Measurements from ENCODE around the gene HSPD1.

Gene HSPD1

DNA sequence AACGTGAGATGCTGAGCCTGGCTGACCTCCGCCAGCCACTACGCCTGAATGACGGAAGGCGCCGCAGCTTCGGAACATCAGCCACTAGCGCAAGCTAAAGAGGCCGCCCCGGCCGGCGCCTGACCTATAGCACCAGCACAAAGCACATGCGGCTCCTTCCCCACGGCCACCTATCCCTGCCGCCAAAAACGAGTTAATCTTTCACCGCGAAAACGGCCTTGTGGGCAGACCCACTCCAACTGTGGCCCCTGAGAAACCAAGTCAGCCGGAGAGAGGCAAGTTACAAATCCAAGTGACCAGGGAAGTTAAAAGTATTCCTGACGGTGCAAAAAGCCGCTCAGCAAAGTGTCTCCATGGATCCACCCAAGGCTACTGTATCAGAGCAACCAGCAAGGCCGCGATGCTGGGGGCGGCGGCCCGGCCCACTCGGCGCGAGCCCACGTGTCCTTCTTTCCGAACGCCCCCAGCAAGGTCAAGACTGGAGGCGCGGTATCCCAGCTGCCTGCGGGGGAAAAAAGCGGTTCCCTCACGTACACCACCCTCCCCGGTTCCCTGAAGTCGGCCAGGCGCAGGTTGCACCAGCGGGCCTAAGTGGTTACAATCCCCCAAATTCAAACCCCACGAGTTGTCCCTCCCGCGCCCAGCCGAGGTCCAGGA is 575 bp downstream of the HSPD1 start:
- Histone ChIP-seq H3K4me3 (ENCODE audit: low read depth in 1 of 2, low read length in 2 of 2) (peak overlapping the region; percentile 53 to 73), H3K79me2 (ENCODE audit: insufficient read depth, low read length) (peaks cover 96% of the 10 kb centered on the region), H4K20me1 (ENCODE audit: insufficient read depth, low read length) (peaks cover 44% of the 10 kb centered on the region), H3K9ac (ENCODE audit: low read depth, low read length) (peak overlapping the region; percentile 74), H3K36me3 (ENCODE audit: insufficient read depth, low read length) (peaks cover 79% of the 10 kb centered on the region), H3K27ac (ENCODE audit: low read length) (peak overlapping the region; percentile 75), H3K9me3 (ENCODE audit: insufficient read depth, low read length, severe bottlenecking) (no peaks in the 10 kb centered on the region), H2AFZ (ENCODE audit: low read depth, low read length) (peak overlapping the region; percentile 68), H3K4me1 (ENCODE audit: insufficient read depth, low read length) (peaks cover 61% of the 10 kb centered on the region), H3K27me3 (ENCODE audit: insufficient read depth, low read length, poor library complexity) (no peaks in the 10 kb centered on the region), H3K4me2 (ENCODE audit: insufficient read depth, low read length) (peak overlapping the region; percentile 80)
- peak; percentile 14 for ATAC-seq (ENCODE audit: insufficient read depth, low read depth)
- peak; percentile 47 for DNase-seq
- TF ChIP-seq, protein P1, sequence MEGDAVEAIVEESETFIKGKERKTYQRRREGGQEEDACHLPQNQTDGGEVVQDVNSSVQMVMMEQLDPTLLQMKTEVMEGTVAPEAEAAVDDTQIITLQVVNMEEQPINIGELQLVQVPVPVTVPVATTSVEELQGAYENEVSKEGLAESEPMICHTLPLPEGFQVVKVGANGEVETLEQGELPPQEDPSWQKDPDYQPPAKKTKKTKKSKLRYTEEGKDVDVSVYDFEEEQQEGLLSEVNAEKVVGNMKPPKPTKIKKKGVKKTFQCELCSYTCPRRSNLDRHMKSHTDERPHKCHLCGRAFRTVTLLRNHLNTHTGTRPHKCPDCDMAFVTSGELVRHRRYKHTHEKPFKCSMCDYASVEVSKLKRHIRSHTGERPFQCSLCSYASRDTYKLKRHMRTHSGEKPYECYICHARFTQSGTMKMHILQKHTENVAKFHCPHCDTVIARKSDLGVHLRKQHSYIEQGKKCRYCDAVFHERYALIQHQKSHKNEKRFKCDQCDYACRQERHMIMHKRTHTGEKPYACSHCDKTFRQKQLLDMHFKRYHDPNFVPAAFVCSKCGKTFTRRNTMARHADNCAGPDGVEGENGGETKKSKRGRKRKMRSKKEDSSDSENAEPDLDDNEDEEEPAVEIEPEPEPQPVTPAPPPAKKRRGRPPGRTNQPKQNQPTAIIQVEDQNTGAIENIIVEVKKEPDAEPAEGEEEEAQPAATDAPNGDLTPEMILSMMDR (IDR thresholded peaks at IDR 0.05; ENCODE audit: borderline replicate concordance, extremely low read depth, low read length, poor library complexity, severe bottlenecking): no peak
- TF ChIP-seq EZH2 (IDR thresholded peaks at IDR 0.05; ENCODE audit: borderline replicate concordance, low read depth, low read length, severe bottlenecking): no peak

DNA sequence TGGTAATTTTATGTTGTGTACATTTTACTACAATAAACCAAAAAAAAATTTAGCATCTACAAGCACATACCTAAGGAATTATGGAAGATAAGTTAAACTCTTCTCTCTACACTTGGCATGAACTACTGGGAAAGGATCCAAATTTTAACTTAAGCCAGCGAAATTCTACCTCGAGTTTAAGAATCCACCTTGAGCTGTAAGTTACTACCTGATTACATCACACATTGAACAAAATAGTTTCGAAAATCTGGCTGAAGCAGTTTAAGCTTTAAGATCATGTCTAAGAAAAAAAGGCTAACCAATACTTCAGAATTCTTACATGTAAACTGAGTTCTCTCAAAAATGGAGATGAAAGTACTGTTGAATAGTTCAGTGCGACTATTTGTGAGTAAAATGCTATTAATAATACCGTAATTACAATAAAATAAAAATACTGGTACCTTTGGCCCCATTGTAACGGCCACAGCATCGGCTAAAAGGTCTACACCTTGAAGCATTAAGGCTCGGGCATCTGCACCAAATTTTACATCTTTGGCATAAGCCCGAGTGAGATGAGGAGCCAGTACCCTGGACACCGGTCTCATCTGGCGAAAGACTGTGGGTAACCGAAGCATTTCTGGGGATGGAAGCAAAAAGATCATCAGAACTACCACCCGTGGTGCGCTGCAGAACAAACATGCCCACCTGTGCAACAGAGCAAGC is 1.3 kb downstream of the HSPD1 start:
- H3K79me2 ChIP-seq (ENCODE audit: insufficient read depth, low read length): peaks cover 96% of the 10 kb centered on the region
- no peak for ATAC-seq (ENCODE audit: insufficient read depth, low read depth)
- TF ChIP-seq EZH2 (IDR thresholded peaks at IDR 0.05; ENCODE audit: borderline replicate concordance, low read depth, low read length, severe bottlenecking): no peak
- TF ChIP-seq, protein P1 (IDR thresholded peaks at IDR 0.05; ENCODE audit: borderline replicate concordance, extremely low read depth, low read length, poor library complexity, severe bottlenecking): no peak
- peaks cover 48% of the 10 kb centered on the region for H4K20me1 ChIP-seq (ENCODE audit: insufficient read depth, low read length)
- peak overlapping the region; percentile 75 for H3K27ac ChIP-seq (ENCODE audit: low read length)
- H3K4me3 ChIP-seq (ENCODE audit: low read depth in 1 of 2, low read length in 2 of 2): peak overlapping the region; percentile 53 to 73
- H3K36me3 ChIP-seq (ENCODE audit: insufficient read depth, low read length): peaks cover 79% of the 10 kb centered on the region
- H3K4me1 ChIP-seq (ENCODE audit: insufficient read depth, low read length): peaks cover 64% of the 10 kb centered on the region
- peak overlapping the region; percentile 74 for H3K9ac ChIP-seq (ENCODE audit: low read depth, low read length)
- no peaks in the 10 kb centered on the region for H3K27me3 ChIP-seq (ENCODE audit: insufficient read depth, low read length, poor library complexity)
- H3K9me3 ChIP-seq (ENCODE audit: insufficient read depth, low read length, severe bottlenecking): no peaks in the 10 kb centered on the region
- H3K4me2 ChIP-seq (ENCODE audit: insufficient read depth, low read length): peak overlapping the region; percentile 80
- no peak for DNase-seq
- no peak overlapping the region for H2AFZ ChIP-seq (ENCODE audit: low read depth, low read length)

DNA sequence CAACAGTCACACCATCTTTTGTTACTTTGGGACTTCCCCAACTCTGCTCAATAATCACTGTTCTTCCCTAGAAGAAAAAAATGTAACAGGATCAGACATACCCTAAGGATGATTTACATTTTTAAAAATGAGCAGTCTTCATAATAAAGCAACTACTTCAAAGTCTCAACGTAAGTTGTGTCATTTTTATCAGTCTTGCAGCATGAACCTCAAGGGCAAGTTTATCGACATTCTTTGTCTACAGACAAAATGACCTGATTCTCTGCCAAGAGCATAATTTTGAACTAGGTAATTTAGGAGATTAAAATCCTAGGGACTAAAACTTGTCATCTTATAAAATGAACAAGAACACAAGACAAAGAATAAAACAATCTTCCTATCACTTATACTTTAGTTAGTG is 2.3 kb downstream of the HSPD1 start:
- H3K9ac ChIP-seq (ENCODE audit: low read depth, low read length): peak overlapping the region; percentile 74
- DNase-seq (no peak), ATAC-seq (ENCODE audit: insufficient read depth, low read depth) (no peak)
- peak overlapping the region; percentile 80 for H3K4me2 ChIP-seq (ENCODE audit: insufficient read depth, low read length)
- H3K4me3 ChIP-seq (ENCODE audit: low read depth in 1 of 2, low read length in 2 of 2): peak overlapping the region; percentile 53 to 73; a peak in 3 of 4 replicates
- peaks cover 94% of the 10 kb centered on the region for H3K79me2 ChIP-seq (ENCODE audit: insufficient read depth, low read length)
- no peaks in the 10 kb centered on the region for H3K27me3 ChIP-seq (ENCODE audit: insufficient read depth, low read length, poor library complexity)
- peaks cover 63% of the 10 kb centered on the region for H3K4me1 ChIP-seq (ENCODE audit: insufficient read depth, low read length)
- H3K27ac ChIP-seq (ENCODE audit: low read length): peak overlapping the region; percentile 75
- no peak overlapping the region for H2AFZ ChIP-seq (ENCODE audit: low read depth, low read length)
- H4K20me1 ChIP-seq (ENCODE audit: insufficient read depth, low read length): peaks cover 54% of the 10 kb centered on the region
- peaks cover 79% of the 10 kb centered on the region for H3K36me3 ChIP-seq (ENCODE audit: insufficient read depth, low read length)
- H3K9me3 ChIP-seq (ENCODE audit: insufficient read depth, low read length, severe bottlenecking): no peaks in the 10 kb centered on the region
- TF ChIP-seq, protein P1 (IDR thresholded peaks at IDR 0.05; ENCODE audit: borderline replicate concordance, extremely low read depth, low read length, poor library complexity, severe bottlenecking): no peak
- TF ChIP-seq EZH2 (IDR thresholded peaks at IDR 0.05; ENCODE audit: borderline replicate concordance, low read depth, low read length, severe bottlenecking): no peak

Data from DND-41 (cell line).